Activated CD4-positive, alpha-beta T cell treated with anti-CD3 and anti-CD28 coated beads, Interleukin-2, amount 50 U/mL, for 16 hours (primary cell): ENCODE data around the gene DEUP1.

Experiments used
- DNase-seq: peaks from one replicate; pipeline ENCODE4 v3.0.0-alpha.2; 2020

DEUP1 gene

GRCh38 chr11:93480256-93480655, 149.7 kb downstream of the DEUP1 start:
- no peak for DNase-seq

GRCh38 chr11:93480756-93481155, 150.2 kb downstream of the DEUP1 start:
- no peak for DNase-seq

- no peak for DNase-seq
Measured at GRCh38 chr11:93481279-93481678, 150.7 kb downstream of the DEUP1 start.

DNA sequence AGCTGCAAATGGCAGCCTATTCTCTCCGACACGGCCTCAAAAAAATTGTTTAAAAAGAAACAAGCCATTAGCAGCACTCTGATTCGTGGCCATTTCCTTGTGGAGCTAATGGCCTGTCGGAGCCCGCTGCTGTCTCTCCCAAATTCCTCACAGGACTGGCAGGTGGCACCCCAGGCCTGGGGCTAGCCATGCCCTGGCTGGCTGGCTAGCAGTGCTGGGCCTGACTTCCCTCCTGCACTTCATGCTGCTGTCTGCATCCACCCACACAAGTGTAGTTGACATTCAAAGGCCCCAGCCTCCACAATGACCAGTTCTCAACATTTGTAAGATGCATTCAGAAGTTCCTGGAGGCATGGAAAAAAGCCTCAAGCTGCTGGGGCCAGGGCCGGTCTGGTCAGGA, 151.2 kb downstream of the DEUP1 start:
- DNase-seq, result no peak

- DNase-seq, result no peak
Measured at GRCh38 chr11:93482556-93482955, 152.0 kb downstream of the DEUP1 start.

GRCh38 chr11:93484716-93485115, 154.2 kb downstream of the DEUP1 start:
- no peak for DNase-seq

DNA sequence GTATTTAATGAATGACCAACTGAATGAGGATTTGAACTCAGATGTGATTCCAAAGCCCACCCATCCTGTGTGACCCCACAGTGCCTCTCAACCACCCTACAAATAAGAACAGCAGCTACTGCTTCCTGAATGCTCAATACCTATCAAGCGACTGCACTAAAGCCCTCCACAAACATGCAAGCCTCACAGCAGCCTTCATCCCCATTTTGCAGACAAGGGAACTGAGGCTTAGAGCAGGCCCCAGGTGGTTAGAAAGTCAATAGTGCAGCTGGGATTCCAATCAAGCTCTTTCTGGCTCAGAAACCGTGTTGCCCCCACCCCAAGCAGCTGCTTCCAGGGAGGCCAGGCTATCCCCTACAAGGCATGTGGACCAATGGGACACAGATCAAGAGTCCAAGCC, 155.4 kb downstream of the DEUP1 start:
- no peak for DNase-seq

GRCh38 chr11:93487032-93487483, 156.5 kb downstream of the DEUP1 start:
- no peak for DNase-seq
